ENCODE measurements around the gene ACP2.

DNA sequence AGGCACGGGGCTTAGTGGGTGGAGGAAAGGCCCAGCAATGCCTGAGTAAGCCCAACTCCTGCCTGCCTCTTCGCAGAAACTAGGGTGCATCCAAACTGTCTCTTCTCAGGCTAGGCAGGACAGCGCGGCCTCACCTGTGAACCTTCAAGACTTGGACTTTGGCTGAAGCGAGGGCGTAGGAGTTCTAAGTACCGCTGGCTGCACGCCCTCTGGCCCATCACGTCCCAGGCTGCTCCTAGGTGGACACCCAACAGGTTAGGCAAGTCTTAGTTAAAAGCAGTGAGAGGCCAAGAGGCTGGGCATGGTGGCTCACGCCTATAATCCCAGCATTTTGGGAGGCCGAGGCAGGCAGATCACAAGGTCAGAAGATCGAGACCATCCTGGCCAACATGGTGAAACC, 35.7 kb downstream of the ACP2 start:
- TF ChIP-seq, protein P1, sequence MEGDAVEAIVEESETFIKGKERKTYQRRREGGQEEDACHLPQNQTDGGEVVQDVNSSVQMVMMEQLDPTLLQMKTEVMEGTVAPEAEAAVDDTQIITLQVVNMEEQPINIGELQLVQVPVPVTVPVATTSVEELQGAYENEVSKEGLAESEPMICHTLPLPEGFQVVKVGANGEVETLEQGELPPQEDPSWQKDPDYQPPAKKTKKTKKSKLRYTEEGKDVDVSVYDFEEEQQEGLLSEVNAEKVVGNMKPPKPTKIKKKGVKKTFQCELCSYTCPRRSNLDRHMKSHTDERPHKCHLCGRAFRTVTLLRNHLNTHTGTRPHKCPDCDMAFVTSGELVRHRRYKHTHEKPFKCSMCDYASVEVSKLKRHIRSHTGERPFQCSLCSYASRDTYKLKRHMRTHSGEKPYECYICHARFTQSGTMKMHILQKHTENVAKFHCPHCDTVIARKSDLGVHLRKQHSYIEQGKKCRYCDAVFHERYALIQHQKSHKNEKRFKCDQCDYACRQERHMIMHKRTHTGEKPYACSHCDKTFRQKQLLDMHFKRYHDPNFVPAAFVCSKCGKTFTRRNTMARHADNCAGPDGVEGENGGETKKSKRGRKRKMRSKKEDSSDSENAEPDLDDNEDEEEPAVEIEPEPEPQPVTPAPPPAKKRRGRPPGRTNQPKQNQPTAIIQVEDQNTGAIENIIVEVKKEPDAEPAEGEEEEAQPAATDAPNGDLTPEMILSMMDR (IDR thresholded peaks at IDR 0.05), result no peak
- TF ChIP-seq SP1 (CRISPR knock-in tag; conservative IDR thresholded peaks at IDR 0.05) (no peak), MLX (CRISPR knock-in tag; IDR thresholded peaks at IDR 0.05) (no peak), CREM (CRISPR knock-in tag; IDR thresholded peaks at IDR 0.05) (no peak)
